Activated T-helper 1 cell treated with Interleukin-2 at 50 U/mL for 16 hours (primary cell): Measurements from ENCODE around the gene EMID1.

Experiments
- DNase-seq: peaks from one replicate; pipeline ENCODE4 v3.0.0-alpha.2; 2020; ENCODE audit warnings: low read depth

Gene EMID1

DNA sequence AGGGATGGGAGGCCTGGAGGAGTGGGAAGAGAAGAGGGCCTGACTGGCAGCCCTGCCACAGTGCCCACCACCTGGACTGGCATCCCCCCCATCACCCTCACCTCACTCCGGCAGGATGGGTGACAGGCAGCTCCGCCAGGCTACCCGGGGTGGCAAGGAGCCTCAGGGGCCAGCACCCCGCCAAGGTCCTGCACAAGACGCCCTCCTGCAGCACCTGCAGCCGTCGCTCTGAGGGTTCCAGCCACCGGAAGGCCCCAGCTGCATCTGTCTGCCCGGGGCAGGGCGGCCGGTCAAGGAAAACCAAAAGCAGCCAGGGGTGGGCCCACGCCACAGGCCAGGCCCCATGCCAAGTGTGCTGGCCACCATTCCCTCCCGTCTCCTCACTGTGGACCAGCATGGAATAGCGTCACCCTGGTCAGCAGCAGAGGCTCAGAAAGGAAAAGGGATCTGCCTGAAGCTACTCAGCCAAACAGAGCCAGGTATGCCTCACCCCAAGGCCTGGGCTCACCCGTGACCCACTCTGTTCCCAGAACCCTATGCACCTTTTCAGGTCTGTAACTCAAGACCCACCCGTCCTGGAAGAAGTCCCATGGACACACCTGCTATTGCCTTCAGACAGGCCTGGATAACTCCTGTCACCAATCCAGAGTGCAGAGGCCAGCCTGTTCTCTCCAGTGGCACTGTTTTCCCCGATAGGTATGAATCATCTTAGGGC is 55.1 kb downstream of the EMID1 start:
- no peak for DNase-seq

DNA sequence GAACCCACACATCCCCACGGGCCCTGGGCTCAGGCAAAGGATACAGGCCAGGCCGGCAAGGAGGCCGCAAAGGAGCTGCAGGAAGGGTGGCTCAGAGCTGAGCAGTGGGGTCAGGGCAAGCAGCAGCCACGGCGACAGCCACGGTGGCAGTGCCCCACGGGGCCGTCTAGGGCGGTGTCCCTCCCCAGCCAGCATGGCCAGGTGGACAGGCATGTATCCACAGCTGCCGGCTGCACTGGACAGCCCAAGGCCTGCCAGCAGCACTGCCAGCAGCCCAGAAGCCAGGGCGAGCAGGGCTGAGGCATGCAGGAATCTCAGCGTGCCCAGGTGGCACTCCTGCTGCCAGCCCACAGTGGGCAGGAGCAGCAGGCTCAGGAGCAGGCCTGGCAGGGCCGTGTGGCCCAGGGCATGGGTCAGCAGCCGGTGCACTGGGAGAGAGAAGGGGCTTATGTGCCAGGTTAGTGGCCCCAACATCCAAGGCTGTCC is 58.1 kb downstream of the EMID1 start:
- DNase-seq: no peak

DNA sequence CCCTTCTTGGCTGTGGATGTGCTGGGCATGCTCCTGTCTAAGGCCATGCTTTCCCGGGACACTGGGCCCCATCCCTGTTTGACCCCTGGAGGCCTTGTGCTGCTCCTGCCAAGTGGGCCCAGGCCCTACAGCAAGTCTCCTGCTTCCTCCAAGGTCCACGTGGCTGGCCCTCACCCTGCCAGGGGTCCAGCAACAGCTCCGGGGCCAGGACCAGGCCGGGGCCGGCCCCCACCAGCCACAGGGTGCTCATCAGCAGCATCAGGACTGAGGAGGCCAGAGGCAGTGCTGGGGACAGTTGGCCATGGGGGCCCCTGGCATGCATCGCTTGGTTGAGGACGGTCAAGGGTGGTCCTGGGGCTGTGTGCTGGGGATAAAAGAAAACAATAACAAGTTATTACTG is 59.6 kb downstream of the EMID1 start:
- no peak for DNase-seq

DNA sequence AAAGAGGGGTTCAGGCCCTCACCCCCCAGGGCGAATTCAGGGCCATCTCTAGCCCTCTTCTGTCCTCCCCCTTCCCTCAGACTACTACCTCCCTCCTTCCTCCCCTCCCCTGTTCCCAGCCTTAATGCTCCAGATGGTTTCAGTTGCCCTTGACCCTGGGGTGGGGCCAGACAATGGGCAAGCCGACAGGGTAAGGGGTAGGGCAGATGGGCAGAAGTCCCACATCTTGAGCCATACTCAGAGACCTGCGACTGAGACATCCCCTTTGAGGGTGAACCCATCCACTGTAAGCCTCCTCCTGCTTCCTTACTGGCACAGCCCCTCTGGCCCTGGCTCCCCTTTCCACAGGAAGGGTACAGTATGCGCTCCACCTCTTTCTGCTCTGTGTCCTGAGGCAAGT is 60.2 kb downstream of the EMID1 start:
- no peak for DNase-seq

DNA sequence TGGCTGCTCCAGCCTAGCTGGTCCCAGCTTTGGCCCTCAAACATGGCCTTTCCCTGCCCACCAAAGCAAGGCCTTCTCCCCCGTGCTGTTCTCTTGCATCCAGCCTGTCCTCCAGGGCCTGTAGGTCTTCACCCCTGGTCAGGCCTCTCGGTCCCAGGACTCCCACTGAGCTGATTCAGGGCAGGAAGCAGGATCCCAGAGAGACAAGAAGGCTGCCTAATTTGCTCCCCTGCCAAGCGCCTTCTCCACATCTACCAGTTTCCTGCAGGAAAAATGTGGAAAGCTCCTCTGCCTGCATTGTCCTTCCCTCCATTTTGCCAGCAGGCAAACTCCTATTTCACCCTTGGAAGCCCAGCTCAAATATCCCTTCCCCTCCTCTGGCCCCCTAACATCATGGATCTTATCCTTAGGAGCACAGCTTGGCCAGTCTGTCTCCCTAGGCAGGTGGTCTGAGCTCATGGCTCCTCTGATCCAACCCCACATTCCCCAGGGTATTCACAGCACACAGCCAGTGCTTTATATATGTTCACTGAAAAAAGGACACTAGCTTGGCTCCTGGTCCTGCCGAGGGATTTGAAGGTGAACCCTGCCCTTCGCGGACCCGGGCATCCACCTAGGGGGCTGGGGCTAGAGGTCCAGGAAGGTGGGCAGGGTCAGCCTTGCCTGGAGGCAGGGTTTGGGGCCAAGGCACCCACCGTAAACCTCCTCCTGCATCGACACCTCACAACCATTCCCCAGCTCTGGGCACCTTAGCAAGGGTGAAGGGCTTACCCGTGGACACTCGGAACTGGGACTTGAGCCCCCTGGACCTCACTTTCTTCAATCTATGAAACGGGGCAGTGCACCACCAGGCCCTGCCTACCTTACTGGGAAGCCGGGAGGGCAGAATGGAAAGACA is 61.1 kb downstream of the EMID1 start:
- DNase-seq: no peak

DNA sequence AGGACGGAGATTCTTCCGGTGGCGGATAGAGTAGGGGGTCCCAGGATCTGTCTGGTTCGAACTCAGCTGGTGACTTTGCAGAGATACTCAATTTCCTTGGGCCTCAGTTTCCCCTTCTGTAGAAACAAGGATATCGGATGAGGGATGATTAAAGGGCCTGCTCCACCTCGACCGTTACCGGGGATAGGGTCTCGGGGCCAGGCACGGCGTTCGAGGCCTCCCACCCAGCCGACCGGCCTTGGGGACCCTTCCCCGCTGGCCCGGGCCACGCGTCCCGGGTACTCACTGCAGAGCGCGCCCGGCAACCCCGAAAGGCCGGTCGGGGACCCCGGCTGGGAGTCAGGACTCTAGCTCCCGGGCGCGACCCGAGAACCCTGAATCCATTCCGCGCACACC is 61.8 kb downstream of the EMID1 start:
- no peak for DNase-seq

DNA sequence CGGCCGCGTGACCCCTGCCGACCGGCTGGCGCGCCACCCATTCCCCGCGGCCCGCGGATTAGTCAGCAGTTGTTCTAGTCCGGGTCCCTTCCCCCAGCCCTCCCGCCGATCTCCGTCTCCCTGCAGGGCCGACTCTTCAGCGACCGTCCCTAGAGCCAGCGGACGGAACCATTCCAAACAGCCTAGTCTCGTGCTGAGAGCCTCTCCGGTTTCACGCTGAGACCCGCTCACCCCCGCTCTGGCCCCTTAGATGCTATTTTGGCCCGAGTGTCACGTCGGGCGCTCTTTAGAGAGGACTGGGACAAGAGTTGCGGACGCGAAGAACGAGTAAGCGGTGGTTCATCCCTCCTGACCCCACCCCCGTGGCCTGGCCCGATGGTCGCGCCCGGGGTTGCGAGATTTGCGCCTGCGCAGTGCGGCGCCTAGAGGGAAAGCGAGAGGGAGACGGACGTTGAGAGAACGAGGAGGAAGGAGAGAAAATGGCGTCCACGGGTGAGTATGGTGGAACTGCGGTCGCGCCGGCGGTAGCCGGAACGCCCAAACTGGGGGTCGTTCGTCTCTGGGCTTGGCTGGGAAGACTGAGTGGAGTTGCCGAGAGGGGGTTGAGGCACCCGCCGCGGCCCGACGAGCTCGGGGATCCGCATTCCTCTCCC is 62.3 kb downstream of the EMID1 start, which contains the start of the genes EWSR1 and RHBDD3:
EWSR1 (plus strand) TSS at position 411 of the 653 bp plus-strand sequence; CDS start at position 480, 69 bp downstream.
RHBDD3 (minus strand) TSS at position 124 of the 653 bp plus-strand sequence. CDS start 2,355 bp downstream, outside the sequence.
- peak; percentile 92 for DNase-seq

DNA sequence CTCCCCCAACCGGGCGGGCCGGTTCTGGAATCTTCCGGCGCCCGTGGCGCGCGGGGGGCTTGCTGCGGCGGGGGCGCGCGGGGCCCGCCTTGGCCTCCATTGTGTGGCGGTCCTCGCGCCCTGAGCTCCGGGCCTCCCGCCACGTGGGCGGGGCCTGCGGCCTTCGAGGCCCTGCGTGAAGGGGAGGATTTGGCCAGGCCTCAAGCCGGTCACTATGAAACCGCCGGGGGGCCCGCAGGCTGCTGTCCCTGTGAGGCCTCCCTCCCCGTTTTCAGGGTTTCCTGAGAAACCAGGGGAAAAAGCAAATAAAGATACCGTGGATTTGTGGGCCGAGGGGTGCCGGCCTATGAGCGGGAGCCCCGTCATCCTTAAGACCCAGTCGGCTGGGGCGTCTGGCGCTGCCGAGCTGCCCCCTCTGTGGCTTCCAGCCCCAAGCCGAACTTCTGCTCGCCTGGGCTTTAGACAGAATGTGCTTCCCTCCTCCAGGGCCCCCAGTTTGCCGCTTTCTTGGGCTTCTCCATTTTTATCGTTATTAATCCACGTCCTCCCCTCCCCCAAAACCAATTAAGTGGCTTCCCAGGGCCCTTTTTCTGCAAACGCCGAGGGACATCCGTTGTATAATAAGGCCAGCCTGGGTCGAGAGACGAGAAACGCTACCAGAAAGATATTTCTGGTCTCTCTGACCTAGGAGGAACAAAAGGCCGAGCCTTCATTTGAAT is 63.0 kb downstream of the EMID1 start:
- peak; percentile 10 for DNase-seq

DNA sequence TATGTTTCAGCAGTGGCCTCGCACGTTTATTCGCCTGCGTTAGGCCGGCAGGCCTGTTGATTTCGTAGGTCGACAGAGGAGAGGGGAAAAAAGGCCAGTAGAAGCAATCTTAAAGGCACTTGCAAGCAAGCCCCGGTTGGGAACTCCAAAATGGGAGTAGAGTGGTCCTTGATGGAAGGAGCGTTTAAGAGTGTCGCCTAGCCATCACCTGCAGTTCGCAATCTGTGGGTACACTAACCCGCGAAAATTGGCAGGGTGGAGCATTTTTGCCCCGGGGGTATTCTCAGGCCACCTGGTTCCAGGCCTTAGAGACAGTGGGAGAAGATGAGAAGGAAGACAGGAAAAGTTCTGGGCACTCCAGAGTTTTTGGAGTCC is 63.5 kb downstream of the EMID1 start:
- DNase-seq: no peak

DNA sequence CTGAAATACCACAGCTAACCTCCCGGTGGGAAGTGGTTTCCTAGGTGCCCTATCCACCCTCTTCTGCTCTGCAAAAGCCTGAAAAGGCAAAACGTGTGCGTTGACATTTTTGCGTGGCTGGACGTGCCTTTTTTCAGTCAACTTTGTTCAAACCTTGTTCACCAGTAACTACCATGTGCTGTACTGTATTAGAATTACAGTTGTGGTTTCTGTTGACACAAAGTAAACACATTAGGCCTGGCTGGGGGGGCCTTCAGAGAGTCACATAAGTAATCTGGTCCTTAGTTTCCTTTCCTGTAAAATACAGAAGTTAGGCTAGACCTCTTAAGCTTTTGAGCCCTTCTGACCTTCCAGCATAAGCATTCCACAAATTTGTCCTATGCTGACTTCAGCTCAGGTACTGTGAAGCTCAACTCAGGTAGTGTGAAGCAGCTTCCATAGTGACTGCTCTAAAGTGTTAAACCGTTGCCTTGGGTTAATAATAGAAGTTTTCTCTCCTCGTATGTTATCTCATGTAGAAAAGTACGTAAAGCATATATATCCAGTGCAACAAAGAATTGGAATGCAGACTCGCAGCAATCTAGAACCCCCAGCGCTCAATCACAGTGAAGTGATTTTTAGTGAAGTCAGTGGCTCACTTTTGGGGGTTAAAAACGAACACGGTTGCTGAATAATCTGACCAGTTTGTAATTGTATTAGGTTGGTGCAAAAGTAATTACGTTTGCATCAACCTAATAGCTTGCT is 64.2 kb downstream of the EMID1 start:
- DNase-seq: no peak

DNA sequence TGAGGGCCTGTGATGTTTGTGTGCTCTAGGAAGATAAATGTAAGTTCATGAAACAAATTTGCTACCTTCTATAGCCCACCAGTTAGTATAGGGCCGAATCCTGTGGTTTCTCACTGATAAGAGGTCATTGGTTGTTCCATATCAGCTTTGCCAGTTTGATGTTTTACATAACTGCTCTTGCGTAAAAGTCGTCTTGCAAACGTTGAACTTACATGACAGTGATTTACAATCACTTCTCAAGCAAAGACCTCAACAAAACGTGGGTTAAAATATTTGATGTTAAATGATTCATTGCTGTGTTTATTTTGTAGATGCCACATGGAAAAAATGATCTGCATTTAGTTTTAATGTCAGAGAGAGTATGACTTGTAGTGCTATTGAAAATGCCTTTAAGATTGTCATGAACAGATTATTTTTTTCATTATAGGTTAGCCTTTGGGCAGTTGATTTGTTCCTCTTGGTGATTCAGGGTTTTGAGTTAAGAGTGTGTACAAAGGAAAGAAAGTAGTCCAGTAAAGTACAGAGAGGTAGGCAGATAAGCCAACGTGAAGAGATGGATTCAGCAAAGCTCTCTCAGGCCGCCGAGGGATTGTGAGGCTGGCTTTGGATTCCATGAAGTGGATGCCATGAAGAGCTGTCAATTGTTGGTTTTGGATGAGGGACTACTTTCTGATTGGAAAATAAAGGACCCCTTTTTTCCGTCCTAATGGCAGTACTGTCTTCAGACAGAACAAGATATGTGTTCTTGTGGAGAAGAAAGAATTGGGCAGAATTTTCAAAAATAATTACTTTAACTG is 65.0 kb downstream of the EMID1 start:
- DNase-seq: no peak

DNA sequence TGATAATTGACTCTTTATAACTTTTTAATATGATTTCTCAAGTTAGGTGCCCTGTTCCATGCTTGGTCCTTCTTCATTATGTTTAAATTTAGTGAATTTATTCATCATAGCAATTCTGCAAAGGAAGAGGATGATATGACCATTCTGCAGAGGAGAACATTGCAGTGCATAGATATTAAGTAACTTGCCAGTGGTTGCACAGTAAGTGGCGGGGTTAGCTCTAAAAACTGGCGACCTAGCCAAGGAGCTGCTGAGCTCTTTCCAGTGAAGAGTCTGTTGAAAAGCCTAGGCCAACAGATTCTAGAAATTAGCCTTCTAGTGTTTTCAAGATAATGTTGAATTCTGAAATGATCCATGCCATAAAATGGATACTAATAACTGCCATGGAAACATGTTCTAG is 66.9 kb downstream of the EMID1 start:
- DNase-seq: no peak

DNA sequence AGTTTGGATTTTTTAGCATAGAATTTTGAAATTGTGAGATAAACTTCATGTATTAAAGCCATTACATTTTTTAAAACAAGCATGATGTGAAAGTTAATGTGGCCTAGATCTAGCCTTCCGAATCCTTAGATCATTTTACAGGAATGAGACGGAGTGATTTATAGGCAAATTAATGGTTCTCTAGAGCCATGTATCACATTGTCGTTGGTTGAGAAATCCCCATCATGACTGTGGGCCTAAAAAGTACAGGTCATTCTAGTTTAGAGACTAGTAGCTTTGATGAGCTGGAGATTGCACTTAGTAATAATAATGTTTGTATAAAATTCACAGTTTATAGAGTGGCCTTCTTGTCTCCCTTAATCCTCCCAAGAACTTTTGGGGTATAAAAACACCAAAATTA is 69.5 kb downstream of the EMID1 start:
- no peak for DNase-seq

DNA sequence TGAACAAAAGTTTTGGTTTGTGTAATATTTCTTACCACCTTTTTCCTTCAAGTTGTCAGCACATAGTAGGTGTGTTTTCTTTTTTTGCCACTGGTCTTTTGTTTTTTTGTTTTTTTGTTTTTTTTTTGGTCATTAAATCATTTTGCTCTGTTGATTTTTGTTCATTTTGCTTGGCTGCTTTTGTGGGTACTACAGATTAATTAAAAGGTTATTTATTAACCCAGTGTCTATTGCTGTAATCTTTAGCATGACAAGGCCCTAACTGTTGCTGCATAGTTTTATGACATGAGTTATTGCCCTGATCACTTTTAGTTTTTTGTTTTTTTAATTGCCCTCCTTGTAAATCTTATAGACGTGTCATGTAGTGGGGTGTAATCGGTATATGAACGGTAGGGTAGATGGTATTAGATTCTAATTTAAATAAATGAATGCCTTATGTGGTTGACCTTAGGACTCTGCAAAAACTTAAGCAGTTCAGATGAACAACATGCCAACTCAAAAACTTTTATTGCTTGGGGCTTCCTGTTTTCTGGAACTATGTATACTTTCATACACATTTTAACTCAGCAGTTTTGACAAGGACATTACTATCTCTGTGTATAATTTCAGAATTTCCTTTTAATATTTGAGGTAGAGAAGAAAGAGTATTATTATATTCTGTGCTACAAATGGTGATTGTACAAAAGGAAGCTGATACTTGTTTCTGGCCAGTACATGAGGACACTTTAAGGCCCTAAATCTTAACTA is 70.3 kb downstream of the EMID1 start:
- no peak for DNase-seq

DNA sequence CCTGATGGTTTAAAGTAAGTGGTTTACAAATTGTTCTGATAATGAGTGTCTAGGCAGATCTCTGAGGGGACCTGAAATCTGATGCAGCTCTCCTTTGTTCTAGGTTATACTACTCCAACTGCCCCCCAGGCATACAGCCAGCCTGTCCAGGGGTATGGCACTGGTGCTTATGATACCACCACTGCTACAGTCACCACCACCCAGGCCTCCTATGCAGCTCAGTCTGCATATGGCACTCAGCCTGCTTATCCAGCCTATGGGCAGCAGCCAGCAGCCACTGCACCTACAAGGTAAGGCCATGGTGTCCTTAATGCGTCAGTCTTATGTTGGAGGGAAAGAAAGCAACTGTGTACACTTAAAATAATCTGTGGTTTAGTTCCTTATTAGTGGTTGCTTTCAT is 72.2 kb downstream of the EMID1 start:
- no peak for DNase-seq

DNA sequence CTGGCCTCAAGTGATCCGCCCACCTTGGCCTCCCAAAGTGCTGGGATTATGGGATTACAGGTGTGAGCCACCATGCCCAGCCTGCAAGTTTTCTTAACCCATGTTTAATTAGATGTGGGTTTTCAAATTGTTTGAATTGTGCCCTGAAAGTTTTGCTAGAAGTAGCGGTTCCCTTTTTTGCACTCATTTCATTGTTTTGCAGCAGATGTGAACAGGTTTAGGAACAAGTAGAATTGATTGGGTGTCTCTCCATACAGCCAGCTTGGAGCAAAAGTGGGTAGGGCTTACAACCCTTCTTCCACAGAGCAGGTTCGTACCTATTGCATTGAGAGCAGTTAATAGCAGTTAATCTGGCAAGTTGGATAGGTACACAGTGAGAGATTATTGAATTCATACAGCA is 78.5 kb downstream of the EMID1 start:
- DNase-seq: no peak

DNA sequence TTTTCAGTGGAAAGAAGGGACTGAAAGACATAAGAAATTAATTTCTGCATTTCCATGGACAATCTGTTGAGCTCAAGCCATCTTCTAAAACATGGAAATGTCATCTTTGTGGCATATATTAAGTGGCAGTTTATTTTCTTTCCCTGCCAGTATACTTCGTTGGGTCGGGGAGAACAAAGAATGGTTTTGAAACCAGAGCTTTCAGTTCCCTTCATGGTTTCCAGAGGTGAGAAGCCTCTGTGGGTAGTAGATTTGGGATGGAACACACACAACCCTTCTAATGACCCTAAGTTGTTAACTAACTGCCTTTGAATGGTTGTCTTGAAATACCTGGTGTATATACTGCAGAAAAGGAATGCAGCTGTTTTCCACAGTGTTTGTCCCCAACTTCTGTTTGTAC is 83.1 kb downstream of the EMID1 start:
- no peak for DNase-seq

DNA sequence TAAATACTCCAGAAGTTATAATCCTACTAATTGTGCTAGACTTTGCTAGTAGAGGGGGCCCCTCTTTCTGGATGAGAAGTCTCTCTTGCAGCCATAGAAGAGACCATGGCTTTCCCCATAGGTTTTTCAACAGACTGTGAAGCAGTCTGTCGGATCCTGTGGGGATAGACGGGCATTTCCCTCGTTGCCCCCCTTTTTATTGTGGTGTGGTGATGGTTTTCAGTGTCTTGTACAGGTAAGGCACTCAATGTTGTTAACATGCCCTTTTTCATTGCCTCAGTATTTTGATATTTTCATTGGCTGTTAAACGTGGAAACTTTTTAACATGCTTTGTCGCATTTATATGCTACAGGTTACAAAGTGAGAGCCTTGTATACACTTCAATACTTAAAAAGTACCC is 84.4 kb downstream of the EMID1 start:
- no peak for DNase-seq

DNA sequence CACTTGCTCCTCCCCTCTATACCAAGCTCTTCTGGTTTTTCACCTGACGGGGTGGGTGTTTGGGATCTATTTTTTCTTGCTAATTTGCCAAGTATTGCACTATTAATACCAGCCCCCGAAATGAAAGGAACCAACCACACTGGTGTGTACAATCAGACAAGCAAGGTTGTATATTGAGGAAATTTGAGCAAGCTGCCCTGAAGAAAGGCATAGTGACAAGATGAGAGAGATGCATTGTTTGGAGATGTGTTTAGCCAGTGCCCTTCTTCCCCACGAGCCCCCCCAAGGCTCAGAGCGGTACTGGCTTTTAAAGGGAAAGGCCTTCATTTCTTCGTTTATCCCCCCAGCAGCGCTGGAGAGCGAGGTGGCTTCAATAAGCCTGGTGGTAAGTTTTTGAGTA is 85.5 kb downstream of the EMID1 start:
- no peak for DNase-seq

DNA sequence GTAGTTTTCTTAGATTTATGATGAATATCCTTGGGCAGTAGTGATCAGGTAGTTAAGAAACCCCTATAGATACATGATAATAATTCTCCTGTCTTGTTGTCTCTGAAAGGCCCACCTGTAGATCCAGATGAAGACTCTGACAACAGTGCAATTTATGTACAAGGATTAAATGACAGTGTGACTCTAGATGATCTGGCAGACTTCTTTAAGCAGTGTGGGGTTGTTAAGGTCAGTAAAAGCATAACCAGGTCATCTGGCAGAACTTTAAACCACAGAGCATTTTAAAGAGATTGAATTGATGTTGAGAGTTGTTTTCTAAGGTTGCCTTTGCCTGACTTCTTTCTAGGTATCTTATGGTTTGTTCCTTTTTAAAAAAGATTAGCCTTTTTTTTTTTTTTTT is 86.7 kb downstream of the EMID1 start:
- no peak for DNase-seq
